ENCODE data around the gene IST1. TPM values are rescaled to one million over a fixed set of nuclear protein-coding genes. Genes with fewer than 3 reads are reported as not detected.

IST1 gene
- total and polyA plus RNA-seq, 10 of the 15 experiments (the other 5 are each of a cell fraction or from before 2014, with no cell fraction given): 97.3 to 293 (median 138) TPM

GRCh38 chr16:71912534-71913275 lies 17.4 kb downstream of the IST1 start:
- peaks cover 81% of the 10 kb centered on the region for H3K79me2 ChIP-seq (ENCODE audit: control insufficient read depth, insufficient read depth, low read length)
- no peak for FAIRE-seq
- peaks cover 3% of the 10 kb centered on the region for H3K4me1 ChIP-seq (ENCODE audit: control insufficient read depth, insufficient read depth, low read length)
- WGBS (ENCODE audit: insufficient coverage, insufficient replicate concordance, low lambda C conversion rate, missing lambda C conversion rate): 87% methylated on average over 6 of the region's 6 CpGs
- RAD21 ChIA-PET (ENCODE audit: unreplicated experiment): no interaction called here
- H3K27me3 ChIP-seq (replicated peaks in 1 of 2; ENCODE audit: control insufficient read depth in 2 of 2, insufficient read depth in 2 of 2, low read length in 1 of 2): no peaks in the 10 kb centered on the region
- POLR2A ChIA-PET: interaction anchor here (0.6 to 1.9 kb wide), 3 partner anchors 12 to 15 kb away, joined by 3 to 6 read pairs (median 3); no protein-coding TSS in a partner anchor
- no peak overlapping the region for H3K4me2 ChIP-seq (ENCODE audit: control insufficient read depth, insufficient read depth)
- H2AFZ ChIP-seq (ENCODE audit: control insufficient read depth, low read depth, low read length): no peak overlapping the region
- peaks cover 6% of the 10 kb centered on the region for H4K20me1 ChIP-seq (ENCODE audit: control insufficient read depth, insufficient read depth)
- no TSS peak for BruUV-seq (replicated peaks)
- no peak overlapping the region for H3K9ac ChIP-seq (ENCODE audit: control insufficient read depth, insufficient read depth, low read length)
- peaks cover 11 to 28% of the 10 kb centered on the region in 2 experiments for H3K36me3 ChIP-seq (ENCODE audit: control insufficient read depth in 2 of 2, insufficient read depth in 2 of 2, low read length in 1 of 2)
- H3K4me3 ChIP-seq: no peak overlapping the region
- TF ChIP-seq ZNF384 (IDR thresholded peaks at IDR 0.05; ENCODE audit: borderline replicate concordance, low read depth, low read length): no peak
- TF ChIP-seq IRF5 (IDR thresholded peaks at IDR 0.05; ENCODE audit: borderline replicate concordance): no peak
- no peak overlapping the region for H3K27ac ChIP-seq (ENCODE audit: control insufficient read depth, insufficient read depth)
- intact Hi-C loops (cut with micrococcal nuclease; ENCODE audit: unreplicated experiment): no loop called here
- CTCF ChIA-PET: interaction anchor here (0.8 to 1.4 kb wide), 2 partner anchors 18 to 29 kb away, joined by 3 to 4 read pairs; no protein-coding TSS in a partner anchor
- DNase-seq (ENCODE audit: low read depth, low spot score): no peak
- H3K9me3 ChIP-seq (replicated peaks; ENCODE audit: control insufficient read depth, insufficient read depth, low read length): peaks cover 1% of the 10 kb centered on the region; the same call in 2 of the 3 replicates
- in situ Hi-C loops (cut with MboI): no loop called here
- SMC1A ChIA-PET (ENCODE audit: uncharacterized antibody, unreplicated experiment): no interaction called here
- no peak for ATAC-seq

GRCh38 chr16:71914802-71915201 lies 19.5 kb downstream of the IST1 start:
- Histone ChIP-seq H3K4me3 (no peak overlapping the region), H2AFZ (ENCODE audit: control insufficient read depth, low read depth, low read length) (no peak overlapping the region), H3K27me3 (replicated peaks in 1 of 2; ENCODE audit: control insufficient read depth in 2 of 2, insufficient read depth in 2 of 2, low read length in 1 of 2) (no peaks in the 10 kb centered on the region), H3K9ac (ENCODE audit: control insufficient read depth, insufficient read depth, low read length) (no peak overlapping the region), H3K27ac (ENCODE audit: control insufficient read depth, insufficient read depth) (no peak overlapping the region), H3K79me2 (ENCODE audit: control insufficient read depth, insufficient read depth, low read length) (peaks cover 71% of the 10 kb centered on the region), H3K9me3 (replicated peaks; ENCODE audit: control insufficient read depth, insufficient read depth, low read length) (no peaks in the 10 kb centered on the region; the same call in 2 of the 3 replicates), H3K4me1 (ENCODE audit: control insufficient read depth, insufficient read depth, low read length) (peaks cover 14% of the 10 kb centered on the region), H3K36me3 (ENCODE audit: control insufficient read depth in 2 of 2, insufficient read depth in 2 of 2, low read length in 1 of 2) (peaks cover 14 to 43% of the 10 kb centered on the region in 2 experiments), H3K4me2 (ENCODE audit: control insufficient read depth, insufficient read depth) (no peak overlapping the region), H4K20me1 (ENCODE audit: control insufficient read depth, insufficient read depth) (no peaks in the 10 kb centered on the region; the same call in 1 of the 2 replicates)
- no peak for ATAC-seq
- intact Hi-C loops (cut with micrococcal nuclease; ENCODE audit: unreplicated experiment): no loop called here
- POLR2A ChIA-PET: no interaction called here
- BruUV-seq (replicated peaks): no TSS peak
- RAD21 ChIA-PET (ENCODE audit: unreplicated experiment): no interaction called here
- DNase-seq (ENCODE audit: low read depth, low spot score): no peak
- WGBS (ENCODE audit: insufficient coverage, insufficient replicate concordance, low lambda C conversion rate, missing lambda C conversion rate): 97% methylated on average over 2 of the region's 2 CpGs
- in situ Hi-C loops (cut with MboI): no loop called here
- SMC1A ChIA-PET (ENCODE audit: uncharacterized antibody, unreplicated experiment): interaction anchor here (1.8 kb wide), 1 partner anchor 33 kb away, joined by 4 read pairs; no protein-coding TSS in a partner anchor
- CTCF ChIA-PET: interaction anchor here (1.0 kb wide), 1 partner anchor 15 kb away, joined by 3 read pairs; no protein-coding TSS in a partner anchor
- TF ChIP-seq SRF (IDR thresholded peaks at IDR 0.05; ENCODE audit: low read depth in 2 of 2, low read length in 2 of 2): no peak
- TF ChIP-seq CTCF (IDR thresholded peaks at IDR 0.05 in 2 of 3, conservative IDR thresholded peaks at IDR 0.05 in 1 of 3; ENCODE audit: control insufficient read depth in 2 of 3, extremely low read depth in 1 of 3, insufficient read depth in 1 of 3, low read depth in 3 of 3, low read length in 3 of 3): no peak
- no peak for TF ChIP-seq ETV6 (conservative IDR thresholded peaks at IDR 0.05 in 1 of 2, IDR thresholded peaks at IDR 0.05 in 1 of 2; ENCODE audit: borderline replicate concordance in 1 of 2, low read depth in 1 of 2)
- no peak for TF ChIP-seq KDM1A (IDR thresholded peaks at IDR 0.05; ENCODE audit: borderline replicate concordance)
- TF ChIP-seq CHD2 (IDR thresholded peaks at IDR 0.05; ENCODE audit: borderline replicate concordance, low read depth, low read length): no peak
- FAIRE-seq: no peak

Measured in GM12878 (cell line).